Measurements from ENCODE around the gene DNAAF1. TPM values are rescaled to one million over a fixed set of nuclear protein-coding genes. Genes with fewer than 3 reads are reported as not detected.

Gene DNAAF1
- total RNA-seq, 1 donor from 2014 or later = not detected

Other genes with a start within 250 kb of the DNAAF1 start
- gene MLYCD, start 246.2 kb upstream of the DNAAF1 start, total RNA-seq = 3.1 TPM
- 0.52 TPM for gene OSGIN1, start 192.1 kb upstream of the DNAAF1 start, total RNA-seq
- not detected for gene NECAB2, start 177.1 kb upstream of the DNAAF1 start, total RNA-seq
- gene SLC38A8, start 102.5 kb upstream of the DNAAF1 start, total RNA-seq = not detected
- gene MBTPS1, start 28.4 kb upstream of the DNAAF1 start, total RNA-seq = 76.7 TPM
- 17.2 TPM for gene HSDL1, start 131 bp upstream of the DNAAF1 start, total RNA-seq
- gene TAF1C, start 41.7 kb downstream of the DNAAF1 start, total RNA-seq = 14.1 TPM
- not detected for gene ADAD2, start 45.8 kb downstream of the DNAAF1 start, total RNA-seq
- not detected for gene KCNG4, start 94.7 kb downstream of the DNAAF1 start, total RNA-seq
- gene WFDC1, start 149.6 kb downstream of the DNAAF1 start, total RNA-seq = 1.6 TPM
- not detected for gene ATP2C2, start 223.2 kb downstream of the DNAAF1 start, total RNA-seq